Rectal smooth muscle tissue (tissue), 1 donor: ENCODE measurements around the gene IQCE.
A peak's percentile ranks its signal among the peaks of the same experiment; 100 is the strongest.

ENCODE experiments used
- H3K27ac ChIP-seq: one replicate; pipeline ENCODE4 v1.7.0; 2013; ENCODE audit warnings: low read depth, low read length, inconsistent platforms
- H3K27me3 ChIP-seq: one replicate; pipeline ENCODE4 v1.7.0; 2013; ENCODE audit warnings: low read length; ENCODE audit not compliant: control insufficient read depth, insufficient read depth
- H3K36me3 ChIP-seq: one replicate; pipeline ENCODE4 v1.7.0; 2013; ENCODE audit warnings: low read length; ENCODE audit not compliant: control insufficient read depth, insufficient read depth
- H3K4me1 ChIP-seq: one replicate; pipeline ENCODE4 v1.7.0; 2013; ENCODE audit warnings: low read length; ENCODE audit not compliant: control insufficient read depth, insufficient read depth
- H3K4me3 ChIP-seq: one replicate; pipeline ENCODE4 v1.7.0; 2013; ENCODE audit warnings: low read length
- H3K9ac ChIP-seq: one replicate; pipeline ENCODE4 v1.7.0; 2013; ENCODE audit warnings: low read length

IQCE gene

GRCh38 chr7:2617325-2617905 is 58.6 kb downstream of the IQCE start:
- Histone ChIP-seq H3K9ac (no peak overlapping the region), H3K36me3 (no peaks in the 10 kb centered on the region), H3K4me1 (peaks cover 6% of the 10 kb centered on the region), H3K4me3 (no peak overlapping the region), H3K27me3 (peaks cover 2% of the 10 kb centered on the region), H3K27ac (no peak overlapping the region)

- Histone ChIP-seq H3K4me1 (peaks cover 6% of the 10 kb centered on the region), H3K27me3 (no peaks in the 10 kb centered on the region), H3K27ac (no peak overlapping the region), H3K36me3 (no peaks in the 10 kb centered on the region), H3K9ac (no peak overlapping the region), H3K4me3 (no peak overlapping the region)
Observed at GRCh38 chr7:2619116-2619515, 60.3 kb downstream of the IQCE start.

- H3K9ac ChIP-seq: no peak overlapping the region
- H3K4me3 ChIP-seq: no peak overlapping the region
- H3K27me3 ChIP-seq: no peaks in the 10 kb centered on the region
- H3K27ac ChIP-seq: no peak overlapping the region
- H3K4me1 ChIP-seq: peaks cover 6% of the 10 kb centered on the region
- H3K36me3 ChIP-seq: no peaks in the 10 kb centered on the region
Observed at GRCh38 chr7:2621061-2621828, 62.5 kb downstream of the IQCE start.

- peaks cover 9% of the 10 kb centered on the region for H3K4me1 ChIP-seq
- H3K27me3 ChIP-seq: no peaks in the 10 kb centered on the region
- no peak overlapping the region for H3K27ac ChIP-seq
Observed at GRCh38 chr7:2621948-2622640, 63.3 kb downstream of the IQCE start.

GRCh38 chr7:2622869-2623697 is 64.3 kb downstream of the IQCE start:
- no peak overlapping the region for H3K27ac ChIP-seq
- H3K9ac ChIP-seq: no peak overlapping the region
- H3K4me3 ChIP-seq: no peak overlapping the region
- H3K36me3 ChIP-seq: no peaks in the 10 kb centered on the region
- H3K4me1 ChIP-seq: peaks cover 9% of the 10 kb centered on the region
- H3K27me3 ChIP-seq: no peaks in the 10 kb centered on the region

More at GRCh38 chr7:2621948-2622640, 63.3 kb downstream of the IQCE start:
- Histone ChIP-seq H3K4me3 (no peak overlapping the region), H3K36me3 (no peaks in the 10 kb centered on the region), H3K9ac (no peak overlapping the region)

GRCh38 chr7:2623698-2624014 is 64.9 kb downstream of the IQCE start:
- H3K36me3 ChIP-seq: no peaks in the 10 kb centered on the region
- H3K27ac ChIP-seq: no peak overlapping the region
- H3K4me1 ChIP-seq: peaks cover 9% of the 10 kb centered on the region
- no peak overlapping the region for H3K9ac ChIP-seq
- no peaks in the 10 kb centered on the region for H3K27me3 ChIP-seq
- no peak overlapping the region for H3K4me3 ChIP-seq

GRCh38 chr7:2624293-2624886 is 65.6 kb downstream of the IQCE start:
- no peak overlapping the region for H3K27ac ChIP-seq
- no peak overlapping the region for H3K4me3 ChIP-seq
- H3K27me3 ChIP-seq: no peaks in the 10 kb centered on the region
- H3K4me1 ChIP-seq: peaks cover 9% of the 10 kb centered on the region
- H3K9ac ChIP-seq: no peak overlapping the region
- no peaks in the 10 kb centered on the region for H3K36me3 ChIP-seq

- H3K4me1 ChIP-seq: peaks cover 7% of the 10 kb centered on the region
- H3K9ac ChIP-seq: no peak overlapping the region
- peak overlapping the region; percentile 60 for H3K27ac ChIP-seq
- H3K27me3 ChIP-seq: no peaks in the 10 kb centered on the region
- H3K36me3 ChIP-seq: no peaks in the 10 kb centered on the region
- H3K4me3 ChIP-seq: no peak overlapping the region
Observed at GRCh38 chr7:2626498-2627117, 67.8 kb downstream of the IQCE start.

GRCh38 chr7:2627258-2628129 is 68.7 kb downstream of the IQCE start:
- Histone ChIP-seq H3K9ac (no peak overlapping the region), H3K27ac (peak overlapping the region; percentile 60), H3K36me3 (no peaks in the 10 kb centered on the region), H3K4me1 (peaks cover 7% of the 10 kb centered on the region), H3K4me3 (no peak overlapping the region), H3K27me3 (no peaks in the 10 kb centered on the region)

- H3K27ac ChIP-seq: no peak overlapping the region
- no peak overlapping the region for H3K9ac ChIP-seq
- H3K4me1 ChIP-seq: peaks cover 9% of the 10 kb centered on the region
- no peaks in the 10 kb centered on the region for H3K36me3 ChIP-seq
- no peak overlapping the region for H3K4me3 ChIP-seq
- H3K27me3 ChIP-seq: no peaks in the 10 kb centered on the region
Observed at GRCh38 chr7:2628130-2628482, 69.3 kb downstream of the IQCE start.

GRCh38 chr7:2628891-2629290 is 70.1 kb downstream of the IQCE start:
- H3K36me3 ChIP-seq: no peaks in the 10 kb centered on the region
- no peak overlapping the region for H3K4me3 ChIP-seq
- H3K27ac ChIP-seq: no peak overlapping the region
- H3K9ac ChIP-seq: no peak overlapping the region
- H3K27me3 ChIP-seq: no peaks in the 10 kb centered on the region
- peaks cover 14% of the 10 kb centered on the region for H3K4me1 ChIP-seq
